Gastrocnemius medialis (tissue), 4 donors: ENCODE measurements around the gene PATL2. TPM values are rescaled to one million over a fixed set of nuclear protein-coding genes. Genes with fewer than 3 reads are reported as not detected.
A peak's percentile ranks its signal among the peaks of the same experiment; 100 is the strongest.

Experiments
- ATAC-seq, 2 donors: fragments of 150-250 bp; one replicate each; pipeline ENCODE4 v1.9.1; 2016
- DNase-seq, 2 donors: peaks; one replicate each; pipeline ENCODE4 v3.0.0-alpha.2; 2019
- H3K27ac ChIP-seq, 4 donors: fragments of 200-600 bp; sonication (generic); 1 replicate in 1 of 4; 2 replicates in 3 of 4; pipeline ENCODE4 v1.5.1; 2016 to 2018; ENCODE audit warnings: mild to moderate bottlenecking in 2 of 4, moderate library complexity in 1 of 4
- H3K27me3 ChIP-seq, 3 donors: fragments of 200-600 bp; sonication (generic) in 2 of 3; 1 replicate in 1 of 3; 2 replicates in 2 of 3; pipeline versions ENCODE4 v1.5.1 to v1.6.0; 2016 to 2019; ENCODE audit warnings: mild to moderate bottlenecking in 1 of 3, moderate library complexity in 1 of 3
- H3K36me3 ChIP-seq, 2 donors: fragments of 200-600 bp; sonication (generic) in 1 of 2; one replicate each; pipeline ENCODE4 v1.5.1; 2017 to 2018
- H3K4me1 ChIP-seq, 2 donors: fragments of 200-600 bp; sonication (generic) in 1 of 2; one replicate each; pipeline ENCODE4 v1.5.1; 2016 to 2017; ENCODE audit warnings: mild to moderate bottlenecking in 2 of 2
- H3K4me3 ChIP-seq, 4 donors: fragments of 200-600 bp; sonication (generic) in 3 of 4; 1 replicate in 1 of 4; 2 replicates in 3 of 4; pipeline ENCODE4 v1.5.1; 2016 to 2019; ENCODE audit warnings: mild to moderate bottlenecking in 2 of 4
- H3K9me3 ChIP-seq, 3 donors: fragments of 200-600 bp; sonication (generic) in 2 of 3; 1 replicate in 1 of 3; 2 replicates in 2 of 3; pipeline ENCODE4 v1.5.1; 2016 to 2019
- CTCF ChIP-seq, 5 experiments: fragments of 450-650 bp in 3 of 5; fragments of 200-600 bp in 2 of 5; sonication (generic) in 2 of 5; IDR thresholded peaks in 4 of 5; conservative IDR thresholded peaks in 1 of 5; 1 replicate in 4 of 5; 2 replicates in 1 of 5; pipeline ENCODE4 v1.5.1; 2016 to 2019; ENCODE audit warnings: antibody characterized with exemption in 5 of 5, mild to moderate bottlenecking in 3 of 5, moderate library complexity in 3 of 5
- POLR2A ChIP-seq, 2 donors: fragments of 450-650 bp; IDR thresholded peaks; one replicate each; pipeline ENCODE4 v1.6.1; 2017; ENCODE audit warnings: antibody characterized with exemption in 2 of 2, mild to moderate bottlenecking in 2 of 2, moderate library complexity in 2 of 2
- in situ Hi-C, 4 donors: fragments of 200-750 bp; cut with MboI; loops; one replicate each; pipeline versions ENCODE4 v1.15.0 to v1.8.0; 2017; ENCODE audit warnings: low sequenced_read_pairs in 4 of 4
- intact Hi-C: fragments of 100-400 bp; cut with DNase I; formaldehyde crosslinking; loops from one replicate; pipeline ENCODE4 v1.15.1; 2023; ENCODE audit warnings: low total_unique reads
- total RNA-seq, 4 donors: library from RNA; depleted of rRNA; stranded (reverse); fragments of >200 nt; gene quantifications; one replicate each; pipeline versions ENCODE4 v1.1.0 to v1.2.3, GENCODE V29; 2016

Gene PATL2
- total RNA-seq, 4 donors from 2014 or later: 0.13 TPM; not detected in 3

- Histone ChIP-seq H3K36me3 (peaks cover 0 to 8% of the 10 kb centered on the region in 2 donors), H3K4me3 (no peak within 1 kb of the TSS), H3K4me1 (no peaks in the 10 kb centered on the region), H3K27me3 (no peaks in the 10 kb centered on the region), H3K9me3 (no peaks in the 10 kb centered on the region), H3K27ac (peak within 1 kb of the TSS in 3 of 4 donors; percentile 16 to 58 (median 37))
- in situ Hi-C loops: loop anchor here in 3 of 4 donors (5.0 to 25.0 kb wide), 4 partner anchors 69 to 149 kb away; partner anchors contain the start of gene SPG11 (in 2 of the 3)
- DNase-seq (no peak), ATAC-seq (no peak)
- TF ChIP-seq POLR2A (IDR thresholded peaks at IDR 0.05) (no peak), CTCF (IDR thresholded peaks at IDR 0.05 in 4 of 5, conservative IDR thresholded peaks at IDR 0.05 in 1 of 5) (no peak)
- intact Hi-C loops: loop anchor here (5.0 kb wide), 1 partner anchor 159 kb away; no protein-coding TSS in a partner anchor
These were observed 25.1 kb upstream of the PATL2 start, which contains the start of gene TRIM69 for GRCh38 chr15:44736181-44736765. TSS of gene TRIM69 (plus strand) at chr15:44736528. CDS start at chr15:44736705, 177 bp downstream.

GRCh38 chr15:44735482-44736180, 24.5 kb upstream of the PATL2 start:
- in situ Hi-C loops (loop anchor here in 3 of 4 donors (5.0 to 25.0 kb wide), 4 partner anchors 68 to 148 kb away; partner anchors contain the start of gene SPG11 (in 2 of the 3)), intact Hi-C loops (loop anchor here (5.0 kb wide), 1 partner anchor 158 kb away; no protein-coding TSS in a partner anchor)
- TF ChIP-seq POLR2A (IDR thresholded peaks at IDR 0.05): no peak
- TF ChIP-seq CTCF (IDR thresholded peaks at IDR 0.05 in 4 of 5, conservative IDR thresholded peaks at IDR 0.05 in 1 of 5): no peak
- H3K27me3 ChIP-seq: no peaks in the 10 kb centered on the region
- H3K9me3 ChIP-seq: no peaks in the 10 kb centered on the region
- ATAC-seq (peak in 1 of 2 donors; percentile 33), DNase-seq (peak; percentile 12 to 42)
- H3K4me1 ChIP-seq: peaks cover 1% of the 10 kb centered on the region in 2 donors
- peaks cover 0 to 8% of the 10 kb centered on the region in 2 donors for H3K36me3 ChIP-seq
- no peak overlapping the region for H3K4me3 ChIP-seq
- peak overlapping the region in 3 of 4 donors; percentile 16 to 58 (median 37) for H3K27ac ChIP-seq

- peak overlapping the region in 1 of 4 donors; percentile 53 for H3K27ac ChIP-seq
- H3K9me3 ChIP-seq: no peaks in the 10 kb centered on the region
- H3K4me1 ChIP-seq: peaks cover 8% of the 10 kb centered on the region in 2 donors
- H3K4me3 ChIP-seq: no peak overlapping the region
- intact Hi-C loops (loop anchor here (5.0 kb wide), 1 partner anchor 158 kb away; no protein-coding TSS in a partner anchor), in situ Hi-C loops (loop anchor here in 3 of 4 donors (5.0 to 25.0 kb wide), 4 partner anchors 68 to 148 kb away; partner anchors contain the start of gene SPG11 (in 2 of the 3))
- DNase-seq (no peak), ATAC-seq (no peak)
- TF ChIP-seq POLR2A (IDR thresholded peaks at IDR 0.05): no peak
- no peak for TF ChIP-seq CTCF (IDR thresholded peaks at IDR 0.05 in 4 of 5, conservative IDR thresholded peaks at IDR 0.05 in 1 of 5)
- H3K27me3 ChIP-seq: no peaks in the 10 kb centered on the region
- H3K36me3 ChIP-seq: peaks cover 0 to 8% of the 10 kb centered on the region in 2 donors
These were observed 23.8 kb upstream of the PATL2 start for GRCh38 chr15:44734839-44735481.

GRCh38 chr15:44729408-44730127, 18.4 kb upstream of the PATL2 start:
- DNase-seq: no peak
- H3K27me3 ChIP-seq: no peaks in the 10 kb centered on the region
- peaks cover 16 to 24% of the 10 kb centered on the region in 2 donors for H3K4me1 ChIP-seq
- peak in 1 of 2 donors; percentile 21 for ATAC-seq
- in situ Hi-C loops (loop anchor here in 3 of 4 donors (10.0 to 25.0 kb wide), 2 partner anchors 65 to 142 kb away; partner anchors contain the start of gene SPG11 (in 1 of the 3)), intact Hi-C loops (loop anchor here (1.0 to 5.0 kb wide), 5 partner anchors 18 to 937 kb away; partner anchors contain the start of genes B2M, EIF3J, PATL2 and SERF2)
- H3K9me3 ChIP-seq: no peaks in the 10 kb centered on the region
- peak overlapping the region; percentile 60 to 98 (median 84) for H3K4me3 ChIP-seq
- TF ChIP-seq CTCF (IDR thresholded peaks at IDR 0.05 in 4 of 5, conservative IDR thresholded peaks at IDR 0.05 in 1 of 5) (no peak), POLR2A (IDR thresholded peaks at IDR 0.05) (no peak)
- H3K27ac ChIP-seq: peak overlapping the region; percentile 87 to 100 (median 96)
- peaks cover 0 to 8% of the 10 kb centered on the region in 2 donors for H3K36me3 ChIP-seq
